Measurements from ENCODE around the gene RGS19. TPM values are rescaled to one million over a fixed set of nuclear protein-coding genes. Genes with fewer than 3 reads are reported as not detected.

Gene RGS19
- total RNA-seq, 1 experiment from 2014 or later: 16.4 TPM

- H3K9me3 ChIP-seq (ENCODE audit: low read depth, low read length, poor library complexity, severe bottlenecking): no peaks in the 10 kb centered on the region
- no peak overlapping the region for H3K27ac ChIP-seq (ENCODE audit: low read depth, low read length, poor library complexity, severe bottlenecking)
- no peak for DNase-seq (ENCODE audit: low spot score)
- peaks cover 17% of the 10 kb centered on the region for H3K4me1 ChIP-seq (ENCODE audit: insufficient read depth, low read length, poor library complexity, severe bottlenecking)
- H3K27me3 ChIP-seq (replicated peaks; ENCODE audit: insufficient read depth, low read depth, low read length, poor library complexity): peaks cover 9% of the 10 kb centered on the region
- H3K36me3 ChIP-seq (ENCODE audit: insufficient read depth, low read length, poor library complexity, severe bottlenecking): no peaks in the 10 kb centered on the region
- TF ChIP-seq CTCF (conservative IDR thresholded peaks at IDR 0.05; ENCODE audit: low read depth, low read length) (no peak), EZH2 (IDR thresholded peaks at IDR 0.05; ENCODE audit: borderline replicate concordance, low read depth, low read length, poor library complexity, severe bottlenecking) (peak; percentile 46)
- intact Hi-C loops (cut with micrococcal nuclease; ENCODE audit: unreplicated experiment): no loop called here
- POLR2A ChIA-PET (ENCODE audit: low non-redundant PET): no interaction called here
- CTCF ChIA-PET: no interaction called here
- BruUV-seq (replicated peaks): no TSS peak
- no peak overlapping the region for H3K4me3 ChIP-seq (ENCODE audit: low read depth, low read length, poor library complexity, severe bottlenecking)
Observed at GRCh38 chr20:64048402-64049044, 30.8 kb downstream of the RGS19 start.

GRCh38 chr20:64047968-64048401 is 31.3 kb downstream of the RGS19 start:
- POLR2A ChIA-PET (ENCODE audit: low non-redundant PET): no interaction called here
- intact Hi-C loops (cut with micrococcal nuclease; ENCODE audit: unreplicated experiment): no loop called here

GRCh38 chr20:64047046-64047389 is 32.3 kb downstream of the RGS19 start:
- Histone ChIP-seq H3K36me3 (ENCODE audit: insufficient read depth, low read length, poor library complexity, severe bottlenecking) (no peaks in the 10 kb centered on the region), H3K4me3 (ENCODE audit: low read depth, low read length, poor library complexity, severe bottlenecking) (no peak overlapping the region), H3K27ac (ENCODE audit: low read depth, low read length, poor library complexity, severe bottlenecking) (no peak overlapping the region), H3K27me3 (replicated peaks; ENCODE audit: insufficient read depth, low read depth, low read length, poor library complexity) (peaks cover 14% of the 10 kb centered on the region), H3K9me3 (ENCODE audit: low read depth, low read length, poor library complexity, severe bottlenecking) (no peaks in the 10 kb centered on the region), H3K4me1 (ENCODE audit: insufficient read depth, low read length, poor library complexity, severe bottlenecking) (peaks cover 21% of the 10 kb centered on the region)
- intact Hi-C loops (cut with micrococcal nuclease; ENCODE audit: unreplicated experiment): no loop called here
- ChIA-PET CTCF (interaction anchor here (1.1 kb wide), 1 partner anchor 11 kb away, joined by 3 read pairs; no protein-coding TSS in a partner anchor), POLR2A (ENCODE audit: low non-redundant PET) (no interaction called here)
- no TSS peak for BruUV-seq (replicated peaks)
- TF ChIP-seq CTCF (conservative IDR thresholded peaks at IDR 0.05; ENCODE audit: low read depth, low read length) (no peak), EZH2 (IDR thresholded peaks at IDR 0.05; ENCODE audit: borderline replicate concordance, low read depth, low read length, poor library complexity, severe bottlenecking) (no peak)
- no peak for DNase-seq (ENCODE audit: low spot score)

More at GRCh38 chr20:64047968-64048401, 31.3 kb downstream of the RGS19 start:
- Histone ChIP-seq H3K4me1 (ENCODE audit: insufficient read depth, low read length, poor library complexity, severe bottlenecking) (peaks cover 17% of the 10 kb centered on the region), H3K36me3 (ENCODE audit: insufficient read depth, low read length, poor library complexity, severe bottlenecking) (no peaks in the 10 kb centered on the region), H3K27ac (ENCODE audit: low read depth, low read length, poor library complexity, severe bottlenecking) (no peak overlapping the region), H3K9me3 (ENCODE audit: low read depth, low read length, poor library complexity, severe bottlenecking) (no peaks in the 10 kb centered on the region), H3K4me3 (ENCODE audit: low read depth, low read length, poor library complexity, severe bottlenecking) (no peak overlapping the region), H3K27me3 (replicated peaks; ENCODE audit: insufficient read depth, low read depth, low read length, poor library complexity) (peaks cover 9% of the 10 kb centered on the region)
- no peak for DNase-seq (ENCODE audit: low spot score)
- CTCF ChIA-PET: no interaction called here
- no peak for TF ChIP-seq EZH2 (IDR thresholded peaks at IDR 0.05; ENCODE audit: borderline replicate concordance, low read depth, low read length, poor library complexity, severe bottlenecking)
- no peak for TF ChIP-seq CTCF (conservative IDR thresholded peaks at IDR 0.05; ENCODE audit: low read depth, low read length)
- no TSS peak for BruUV-seq (replicated peaks)
